ENCODE data around the gene KRT3.

GRCh38 chr12:52831251-52831650 is 35.3 kb upstream of the KRT3 start:
- TF ChIP-seq, protein P1, sequence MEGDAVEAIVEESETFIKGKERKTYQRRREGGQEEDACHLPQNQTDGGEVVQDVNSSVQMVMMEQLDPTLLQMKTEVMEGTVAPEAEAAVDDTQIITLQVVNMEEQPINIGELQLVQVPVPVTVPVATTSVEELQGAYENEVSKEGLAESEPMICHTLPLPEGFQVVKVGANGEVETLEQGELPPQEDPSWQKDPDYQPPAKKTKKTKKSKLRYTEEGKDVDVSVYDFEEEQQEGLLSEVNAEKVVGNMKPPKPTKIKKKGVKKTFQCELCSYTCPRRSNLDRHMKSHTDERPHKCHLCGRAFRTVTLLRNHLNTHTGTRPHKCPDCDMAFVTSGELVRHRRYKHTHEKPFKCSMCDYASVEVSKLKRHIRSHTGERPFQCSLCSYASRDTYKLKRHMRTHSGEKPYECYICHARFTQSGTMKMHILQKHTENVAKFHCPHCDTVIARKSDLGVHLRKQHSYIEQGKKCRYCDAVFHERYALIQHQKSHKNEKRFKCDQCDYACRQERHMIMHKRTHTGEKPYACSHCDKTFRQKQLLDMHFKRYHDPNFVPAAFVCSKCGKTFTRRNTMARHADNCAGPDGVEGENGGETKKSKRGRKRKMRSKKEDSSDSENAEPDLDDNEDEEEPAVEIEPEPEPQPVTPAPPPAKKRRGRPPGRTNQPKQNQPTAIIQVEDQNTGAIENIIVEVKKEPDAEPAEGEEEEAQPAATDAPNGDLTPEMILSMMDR (tag by site-specific recombination; IDR thresholded peaks at IDR 0.05): no peak
- TF ChIP-seq, protein P2, sequence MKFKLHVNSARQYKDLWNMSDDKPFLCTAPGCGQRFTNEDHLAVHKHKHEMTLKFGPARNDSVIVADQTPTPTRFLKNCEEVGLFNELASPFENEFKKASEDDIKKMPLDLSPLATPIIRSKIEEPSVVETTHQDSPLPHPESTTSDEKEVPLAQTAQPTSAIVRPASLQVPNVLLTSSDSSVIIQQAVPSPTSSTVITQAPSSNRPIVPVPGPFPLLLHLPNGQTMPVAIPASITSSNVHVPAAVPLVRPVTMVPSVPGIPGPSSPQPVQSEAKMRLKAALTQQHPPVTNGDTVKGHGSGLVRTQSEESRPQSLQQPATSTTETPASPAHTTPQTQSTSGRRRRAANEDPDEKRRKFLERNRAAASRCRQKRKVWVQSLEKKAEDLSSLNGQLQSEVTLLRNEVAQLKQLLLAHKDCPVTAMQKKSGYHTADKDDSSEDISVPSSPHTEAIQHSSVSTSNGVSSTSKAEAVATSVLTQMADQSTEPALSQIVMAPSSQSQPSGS (tag by site-specific recombination; IDR thresholded peaks at IDR 0.05; ENCODE audit: low read depth): no peak
- TF ChIP-seq ZNF175 (tag by site-specific recombination; IDR thresholded peaks at IDR 0.05) (no peak), SP2 (tag by site-specific recombination; IDR thresholded peaks at IDR 0.05) (no peak), ZNF2 (tag by site-specific recombination; IDR thresholded peaks at IDR 0.05) (no peak), PATZ1 (tag by site-specific recombination; IDR thresholded peaks at IDR 0.05) (no peak), ZNF792 (tag by site-specific recombination; IDR thresholded peaks at IDR 0.05) (no peak), SETDB1 (IDR thresholded peaks at IDR 0.05; ENCODE audit: insufficient read length, low read length) (no peak)
- TF ChIP-seq, protein P3, sequence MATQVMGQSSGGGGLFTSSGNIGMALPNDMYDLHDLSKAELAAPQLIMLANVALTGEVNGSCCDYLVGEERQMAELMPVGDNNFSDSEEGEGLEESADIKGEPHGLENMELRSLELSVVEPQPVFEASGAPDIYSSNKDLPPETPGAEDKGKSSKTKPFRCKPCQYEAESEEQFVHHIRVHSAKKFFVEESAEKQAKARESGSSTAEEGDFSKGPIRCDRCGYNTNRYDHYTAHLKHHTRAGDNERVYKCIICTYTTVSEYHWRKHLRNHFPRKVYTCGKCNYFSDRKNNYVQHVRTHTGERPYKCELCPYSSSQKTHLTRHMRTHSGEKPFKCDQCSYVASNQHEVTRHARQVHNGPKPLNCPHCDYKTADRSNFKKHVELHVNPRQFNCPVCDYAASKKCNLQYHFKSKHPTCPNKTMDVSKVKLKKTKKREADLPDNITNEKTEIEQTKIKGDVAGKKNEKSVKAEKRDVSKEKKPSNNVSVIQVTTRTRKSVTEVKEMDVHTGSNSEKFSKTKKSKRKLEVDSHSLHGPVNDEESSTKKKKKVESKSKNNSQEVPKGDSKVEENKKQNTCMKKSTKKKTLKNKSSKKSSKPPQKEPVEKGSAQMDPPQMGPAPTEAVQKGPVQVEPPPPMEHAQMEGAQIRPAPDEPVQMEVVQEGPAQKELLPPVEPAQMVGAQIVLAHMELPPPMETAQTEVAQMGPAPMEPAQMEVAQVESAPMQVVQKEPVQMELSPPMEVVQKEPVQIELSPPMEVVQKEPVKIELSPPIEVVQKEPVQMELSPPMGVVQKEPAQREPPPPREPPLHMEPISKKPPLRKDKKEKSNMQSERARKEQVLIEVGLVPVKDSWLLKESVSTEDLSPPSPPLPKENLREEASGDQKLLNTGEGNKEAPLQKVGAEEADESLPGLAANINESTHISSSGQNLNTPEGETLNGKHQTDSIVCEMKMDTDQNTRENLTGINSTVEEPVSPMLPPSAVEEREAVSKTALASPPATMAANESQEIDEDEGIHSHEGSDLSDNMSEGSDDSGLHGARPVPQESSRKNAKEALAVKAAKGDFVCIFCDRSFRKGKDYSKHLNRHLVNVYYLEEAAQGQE (tag by site-specific recombination; IDR thresholded peaks at IDR 0.05): no peak
- TF ChIP-seq, protein P4, sequence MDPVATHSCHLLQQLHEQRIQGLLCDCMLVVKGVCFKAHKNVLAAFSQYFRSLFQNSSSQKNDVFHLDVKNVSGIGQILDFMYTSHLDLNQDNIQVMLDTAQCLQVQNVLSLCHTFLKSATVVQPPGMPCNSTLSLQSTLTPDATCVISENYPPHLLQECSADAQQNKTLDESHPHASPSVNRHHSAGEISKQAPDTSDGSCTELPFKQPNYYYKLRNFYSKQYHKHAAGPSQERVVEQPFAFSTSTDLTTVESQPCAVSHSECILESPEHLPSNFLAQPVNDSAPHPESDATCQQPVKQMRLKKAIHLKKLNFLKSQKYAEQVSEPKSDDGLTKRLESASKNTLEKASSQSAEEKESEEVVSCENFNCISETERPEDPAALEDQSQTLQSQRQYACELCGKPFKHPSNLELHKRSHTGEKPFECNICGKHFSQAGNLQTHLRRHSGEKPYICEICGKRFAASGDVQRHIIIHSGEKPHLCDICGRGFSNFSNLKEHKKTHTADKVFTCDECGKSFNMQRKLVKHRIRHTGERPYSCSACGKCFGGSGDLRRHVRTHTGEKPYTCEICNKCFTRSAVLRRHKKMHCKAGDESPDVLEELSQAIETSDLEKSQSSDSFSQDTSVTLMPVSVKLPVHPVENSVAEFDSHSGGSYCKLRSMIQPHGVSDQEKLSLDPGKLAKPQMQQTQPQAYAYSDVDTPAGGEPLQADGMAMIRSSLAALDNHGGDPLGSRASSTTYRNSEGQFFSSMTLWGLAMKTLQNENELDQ (tag by site-specific recombination; IDR thresholded peaks at IDR 0.05; ENCODE audit: low read depth): no peak
- TF ChIP-seq, protein P5, sequence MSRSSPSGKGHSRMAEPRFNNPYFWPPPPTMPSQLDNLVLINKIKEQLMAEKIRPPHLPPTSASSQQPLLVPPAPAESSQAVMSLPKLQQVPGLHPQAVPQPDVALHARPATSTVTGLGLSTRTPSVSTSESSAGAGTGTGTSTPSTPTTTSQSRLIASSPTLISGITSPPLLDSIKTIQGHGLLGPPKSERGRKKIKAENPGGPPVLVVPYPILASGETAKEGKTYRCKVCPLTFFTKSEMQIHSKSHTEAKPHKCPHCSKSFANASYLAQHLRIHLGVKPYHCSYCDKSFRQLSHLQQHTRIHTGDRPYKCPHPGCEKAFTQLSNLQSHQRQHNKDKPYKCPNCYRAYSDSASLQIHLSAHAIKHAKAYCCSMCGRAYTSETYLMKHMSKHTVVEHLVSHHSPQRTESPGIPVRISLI (tag by site-specific recombination; IDR thresholded peaks at IDR 0.05): no peak
